MM.1S (cell line): ENCODE data around the gene TMEM169.

Source experiments
- EZH2 ChIP-seq: fragments of 300-600 bp; sonication (generic); optimal IDR thresholded peaks from 2 replicates; pipeline ENCODE3; 2017; ENCODE audit warnings: low read depth, mild to moderate bottlenecking, antibody characterized with exemption, low read length, mixed read lengths
- EZH2phosphoT487 ChIP-seq: fragments of 300-600 bp; sonication (generic); IDR thresholded peaks from 2 replicates; pipeline ENCODE4 v1.6.1; 2018; ENCODE audit warnings: antibody characterized with exemption, low read length
- TF ChIP-seq, protein P1 (sequence below): fragments of 300-600 bp; sonication (generic); IDR thresholded peaks from 2 replicates; pipeline ENCODE4 v1.5.1; 2016; ENCODE audit warnings: antibody characterized with exemption, low read length, mixed read lengths

DNA sequence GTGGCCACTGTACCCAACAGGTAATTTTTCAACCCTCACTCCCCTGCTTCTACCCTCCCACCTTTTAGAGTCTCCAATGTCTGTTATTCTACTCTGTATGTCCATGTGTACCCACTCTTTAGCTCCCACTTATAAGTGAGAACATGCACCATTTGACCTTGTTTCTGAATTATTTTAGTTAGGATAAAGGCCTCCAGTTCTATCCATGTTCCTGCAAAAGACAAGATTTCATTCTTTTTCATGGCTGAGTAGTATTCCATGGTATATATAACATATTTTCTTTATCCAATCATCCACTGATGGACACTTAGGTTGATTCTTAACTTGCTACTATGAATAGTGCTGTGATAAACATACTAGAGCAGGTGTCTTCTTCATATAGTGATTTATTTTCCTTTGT is 9.2 kb upstream of the TMEM169 start:
- TF ChIP-seq, protein P1, sequence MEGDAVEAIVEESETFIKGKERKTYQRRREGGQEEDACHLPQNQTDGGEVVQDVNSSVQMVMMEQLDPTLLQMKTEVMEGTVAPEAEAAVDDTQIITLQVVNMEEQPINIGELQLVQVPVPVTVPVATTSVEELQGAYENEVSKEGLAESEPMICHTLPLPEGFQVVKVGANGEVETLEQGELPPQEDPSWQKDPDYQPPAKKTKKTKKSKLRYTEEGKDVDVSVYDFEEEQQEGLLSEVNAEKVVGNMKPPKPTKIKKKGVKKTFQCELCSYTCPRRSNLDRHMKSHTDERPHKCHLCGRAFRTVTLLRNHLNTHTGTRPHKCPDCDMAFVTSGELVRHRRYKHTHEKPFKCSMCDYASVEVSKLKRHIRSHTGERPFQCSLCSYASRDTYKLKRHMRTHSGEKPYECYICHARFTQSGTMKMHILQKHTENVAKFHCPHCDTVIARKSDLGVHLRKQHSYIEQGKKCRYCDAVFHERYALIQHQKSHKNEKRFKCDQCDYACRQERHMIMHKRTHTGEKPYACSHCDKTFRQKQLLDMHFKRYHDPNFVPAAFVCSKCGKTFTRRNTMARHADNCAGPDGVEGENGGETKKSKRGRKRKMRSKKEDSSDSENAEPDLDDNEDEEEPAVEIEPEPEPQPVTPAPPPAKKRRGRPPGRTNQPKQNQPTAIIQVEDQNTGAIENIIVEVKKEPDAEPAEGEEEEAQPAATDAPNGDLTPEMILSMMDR: no peak
- TF ChIP-seq EZH2 (no peak), EZH2phosphoT487 (no peak)
